ENCODE results near the gene FUT6. TPM values are rescaled to one million over a fixed set of nuclear protein-coding genes. Genes with fewer than 3 reads are reported as not detected.
A peak's percentile ranks its signal among the peaks of the same experiment; 100 is the strongest.

The FUT6 gene
- total RNA-seq, 4 donors from 2014 or later = 0.29 TPM; not detected in 3

- Histone ChIP-seq H3K4me3 (peak overlapping the region in 2 of 4 donors; percentile 18 to 22), H3K27ac (no peak overlapping the region), H3K27me3 (peaks cover 61 to 75% (median 67%) of the 10 kb centered on the region in 3 donors), H3K9me3 (no peaks in the 10 kb centered on the region), H3K4me1 (peaks cover 0 to 4% of the 10 kb centered on the region in 2 donors), H3K36me3 (no peaks in the 10 kb centered on the region)
- ATAC-seq (peak in 1 of 2 donors; percentile 39), DNase-seq (peak in 1 of 2 donors; percentile 16)
- peak in 4 of 5 experiments; percentile 28 to 65 (median 56) for TF ChIP-seq CTCF (IDR thresholded peaks at IDR 0.05 in 4 of 5, conservative IDR thresholded peaks at IDR 0.05 in 1 of 5)
- no peak for TF ChIP-seq POLR2A (IDR thresholded peaks at IDR 0.05)
- in situ Hi-C loops (cut with MboI; ENCODE audit: low sequenced_read_pairs in 4 of 4) = no loop called here
- intact Hi-C loops (cut with DNase I; ENCODE audit: low total_unique reads) = loop anchor here (2.0 kb wide), 1 partner anchor 89 kb away; no protein-coding TSS in a partner anchor
Observed at GRCh38 chr19:5803752-5804515, 35.6 kb downstream of the FUT6 start.

GRCh38 chr19:5803441-5803751 is 36.1 kb downstream of the FUT6 start:
- ATAC-seq (no peak), DNase-seq (no peak)
- H3K27me3 ChIP-seq = peaks cover 65 to 78% (median 67%) of the 10 kb centered on the region in 3 donors
- TF ChIP-seq CTCF (IDR thresholded peaks at IDR 0.05 in 4 of 5, conservative IDR thresholded peaks at IDR 0.05 in 1 of 5) (no peak), POLR2A (IDR thresholded peaks at IDR 0.05) (no peak)
- intact Hi-C loops (cut with DNase I; ENCODE audit: low total_unique reads) (no loop called here), in situ Hi-C loops (cut with MboI; ENCODE audit: low sequenced_read_pairs in 4 of 4) (no loop called here)
- peaks cover 0 to 4% of the 10 kb centered on the region in 2 donors for H3K4me1 ChIP-seq
- no peaks in the 10 kb centered on the region for H3K9me3 ChIP-seq
- peak overlapping the region in 2 of 4 donors; percentile 18 to 22 for H3K4me3 ChIP-seq
- H3K27ac ChIP-seq = no peak overlapping the region
- no peaks in the 10 kb centered on the region for H3K36me3 ChIP-seq

- Histone ChIP-seq H3K9me3 (no peaks in the 10 kb centered on the region), H3K27me3 (peaks cover 65 to 74% (median 67%) of the 10 kb centered on the region in 3 donors), H3K36me3 (no peaks in the 10 kb centered on the region), H3K27ac (no peak overlapping the region), H3K4me1 (peaks cover 0 to 4% of the 10 kb centered on the region in 2 donors), H3K4me3 (no peak overlapping the region)
- in situ Hi-C loops (cut with MboI; ENCODE audit: low sequenced_read_pairs in 4 of 4) = no loop called here
- ATAC-seq (no peak), DNase-seq (no peak)
- no peak for TF ChIP-seq CTCF (IDR thresholded peaks at IDR 0.05 in 4 of 5, conservative IDR thresholded peaks at IDR 0.05 in 1 of 5)
- TF ChIP-seq POLR2A (IDR thresholded peaks at IDR 0.05) = no peak
- intact Hi-C loops (cut with DNase I; ENCODE audit: low total_unique reads) = no loop called here
Observed at GRCh38 chr19:5801796-5802619, 37.5 kb downstream of the FUT6 start.

- Histone ChIP-seq H3K27ac (no peak overlapping the region), H3K9me3 (no peaks in the 10 kb centered on the region), H3K27me3 (peaks cover 61 to 64% (median 63%) of the 10 kb centered on the region in 3 donors), H3K4me1 (peaks cover 0 to 4% of the 10 kb centered on the region in 2 donors), H3K4me3 (no peak overlapping the region), H3K36me3 (no peaks in the 10 kb centered on the region)
- ATAC-seq = no peak
- DNase-seq = no peak
- TF ChIP-seq POLR2A (IDR thresholded peaks at IDR 0.05) = no peak
- no peak for TF ChIP-seq CTCF (IDR thresholded peaks at IDR 0.05 in 4 of 5, conservative IDR thresholded peaks at IDR 0.05 in 1 of 5)
- intact Hi-C loops (cut with DNase I; ENCODE audit: low total_unique reads) (no loop called here), in situ Hi-C loops (cut with MboI; ENCODE audit: low sequenced_read_pairs in 4 of 4) (no loop called here)
Observed at GRCh38 chr19:5800361-5801270, 38.9 kb downstream of the FUT6 start.
